ENCODE results near the gene BYSL. TPM values are rescaled to one million over a fixed set of nuclear protein-coding genes. Genes with fewer than 3 reads are reported as not detected.

Gene BYSL
- 36.4 to 49.1 TPM (median 42.2 TPM) in 5 replicates for total RNA-seq (2022; extraction: Qiagen RNA extraction)

GRCh38 chr6:41920921-41921711 lies at the start of gene BYSL, which contains the start of gene MED20:
TSS of gene BYSL (plus strand) at chr6:41921499. CDS start at chr6:41921563, 64 bp downstream.
TSS of gene MED20 (minus strand) at chr6:41921139. CDS start at chr6:41921018, 121 bp downstream.

GRCh38 chr6:41895300-41896233 lies 25.7 kb upstream of the BYSL start, which contains the start of gene USP49:
TSS of gene USP49 (minus strand) at chr6:41895375. CDS start at chr6:41806983, 88,392 bp downstream.

GRCh38 chr6:41941280-41942066 lies 20.2 kb downstream of the BYSL start, which contains the start of gene CCND3:
TSS of gene CCND3 (minus strand) at chr6:41941808. CDS start at chr6:41941649, 159 bp downstream.

Other genes with a start within 250 kb of the BYSL start
- 4.3 to 7.6 TPM (median 6.2 TPM) in 5 replicates for gene TFEB, start 185.9 kb upstream of the BYSL start, total RNA-seq (2022; extraction: Qiagen RNA extraction)
- gene PGC, start 174.1 kb upstream of the BYSL start, total RNA-seq (2022; extraction: Qiagen RNA extraction), result 0.09 TPM in 1 of 5 replicates, not detected in the others
- gene FRS3, start 141.6 kb upstream of the BYSL start, total RNA-seq (2022; extraction: Qiagen RNA extraction), result 1.9 to 3.3 TPM (median 2.8 TPM) in 5 replicates
- gene PRICKLE4, start 140.7 kb upstream of the BYSL start, total RNA-seq (2022; extraction: Qiagen RNA extraction), result 0.75 to 0.96 TPM (median 0.83 TPM) in 5 replicates
- gene TOMM6, start 133.8 kb upstream of the BYSL start, total RNA-seq (2022; extraction: Qiagen RNA extraction), result 279 to 319 TPM (median 301 TPM) in 5 replicates
- gene USP49, start 26.1 kb upstream of the BYSL start, total RNA-seq (2022; extraction: Qiagen RNA extraction), result 0.96 to 1.5 TPM (median 1.4 TPM) in 5 replicates
- 13.4 to 16.6 TPM (median 14.7 TPM) in 5 replicates for gene MED20, start 360 bp upstream of the BYSL start, total RNA-seq (2022; extraction: Qiagen RNA extraction)
- gene CCND3, start 20.3 kb downstream of the BYSL start, total RNA-seq (2022; extraction: Qiagen RNA extraction), result 122 to 200 TPM (median 189 TPM) in 5 replicates
- gene TAF8, start 129.0 kb downstream of the BYSL start, total RNA-seq (2022; extraction: Qiagen RNA extraction), result 11.5 to 15.0 TPM (median 13.3 TPM) in 5 replicates
- 1.2 to 1.8 TPM (median 1.6 TPM) in 5 replicates for gene C6orf132, start 221.1 kb downstream of the BYSL start, total RNA-seq (2022; extraction: Qiagen RNA extraction)

Data from A549 treated with CORT108297 at 1 μM for 4 hours (cell line).